GM18505 (cell line): ENCODE measurements around the gene ARHGAP22.
A peak's percentile ranks its signal among the peaks of the same experiment; 100 is the strongest.

Experiments
- ATAC-seq: cut with Tn5 transposase; IDR thresholded peaks from one replicate; pipeline ENCODE4 v1.9.1; 2021; ENCODE audit not compliant: unreplicated experiment
- POLR2A ChIP-seq: IDR thresholded peaks from 4 replicates; pipeline ENCODE4 v1.6.1; 2011; ENCODE audit warnings: borderline replicate concordance; ENCODE audit not compliant: insufficient read depth, insufficient read length; ENCODE audit errors: extremely low read depth

Gene ARHGAP22

GRCh38 chr10:48614481-48615390, 9.9 kb upstream of the ARHGAP22 start:
- ATAC-seq = peak; percentile 69

GRCh38 chr10:48613016-48613415, 8.1 kb upstream of the ARHGAP22 start:
- TF ChIP-seq POLR2A = no peak
- ATAC-seq = no peak

More at GRCh38 chr10:48614481-48615390, 9.9 kb upstream of the ARHGAP22 start:
- TF ChIP-seq POLR2A = no peak

- ATAC-seq = no peak
- TF ChIP-seq POLR2A = no peak
These were observed 7.5 kb upstream of the ARHGAP22 start for GRCh38 chr10:48612236-48612943.

- TF ChIP-seq POLR2A = no peak
- no peak for ATAC-seq
These were observed 6.3 kb upstream of the ARHGAP22 start for GRCh38 chr10:48611133-48611532.

- TF ChIP-seq POLR2A = no peak
- ATAC-seq = no peak
These were observed 5.8 kb upstream of the ARHGAP22 start for GRCh38 chr10:48610585-48611093.

GRCh38 chr10:48609899-48610584, 5.2 kb upstream of the ARHGAP22 start:
- no peak for TF ChIP-seq POLR2A
- no peak for ATAC-seq

- no peak for TF ChIP-seq POLR2A
- no peak for ATAC-seq
These were observed 4.6 kb upstream of the ARHGAP22 start for GRCh38 chr10:48609441-48609840.

- no peak for TF ChIP-seq POLR2A
- ATAC-seq = no peak
These were observed 4.1 kb upstream of the ARHGAP22 start for GRCh38 chr10:48608976-48609375.

GRCh38 chr10:48608279-48608681, 3.4 kb upstream of the ARHGAP22 start:
- TF ChIP-seq POLR2A = no peak
- ATAC-seq = peak; percentile 74

- TF ChIP-seq POLR2A = no peak
- ATAC-seq = no peak
These were observed 2.7 kb upstream of the ARHGAP22 start for GRCh38 chr10:48607356-48608278.

GRCh38 chr10:48606530-48607355, 1.9 kb upstream of the ARHGAP22 start:
- no peak for TF ChIP-seq POLR2A

GRCh38 chr10:48605786-48606529, 1.1 kb upstream of the ARHGAP22 start:
- TF ChIP-seq POLR2A = no peak
- ATAC-seq = no peak

More at GRCh38 chr10:48606530-48607355, 1.9 kb upstream of the ARHGAP22 start:
- no peak for ATAC-seq
